Adrenal gland (tissue), 5 donors: ENCODE results near the gene CCDC85C.

Experiments used
- CTCF ChIP-seq, 6 experiments: fragments of 450-650 bp in 4 of 6; fragments of 200-600 bp in 2 of 6; sonication (generic) in 1 of 6; IDR thresholded peaks; 1 replicate in 5 of 6; 2 replicates in 1 of 6; pipeline versions ENCODE4 v1.5.1 to v1.8.0; 2016 to 2021; ENCODE audit warnings: antibody characterized with exemption in 6 of 6, mild to moderate bottlenecking in 2 of 6, moderate library complexity in 1 of 6
- POLR2A ChIP-seq, 2 donors: fragments of 450-650 bp; IDR thresholded peaks; one replicate each; pipeline ENCODE4 v1.6.1; 2017; ENCODE audit warnings: antibody characterized with exemption in 2 of 2, mild to moderate bottlenecking in 2 of 2, moderate library complexity in 1 of 2
- donor health status: DM: no; HTN: no; CAD: no.

DNA sequence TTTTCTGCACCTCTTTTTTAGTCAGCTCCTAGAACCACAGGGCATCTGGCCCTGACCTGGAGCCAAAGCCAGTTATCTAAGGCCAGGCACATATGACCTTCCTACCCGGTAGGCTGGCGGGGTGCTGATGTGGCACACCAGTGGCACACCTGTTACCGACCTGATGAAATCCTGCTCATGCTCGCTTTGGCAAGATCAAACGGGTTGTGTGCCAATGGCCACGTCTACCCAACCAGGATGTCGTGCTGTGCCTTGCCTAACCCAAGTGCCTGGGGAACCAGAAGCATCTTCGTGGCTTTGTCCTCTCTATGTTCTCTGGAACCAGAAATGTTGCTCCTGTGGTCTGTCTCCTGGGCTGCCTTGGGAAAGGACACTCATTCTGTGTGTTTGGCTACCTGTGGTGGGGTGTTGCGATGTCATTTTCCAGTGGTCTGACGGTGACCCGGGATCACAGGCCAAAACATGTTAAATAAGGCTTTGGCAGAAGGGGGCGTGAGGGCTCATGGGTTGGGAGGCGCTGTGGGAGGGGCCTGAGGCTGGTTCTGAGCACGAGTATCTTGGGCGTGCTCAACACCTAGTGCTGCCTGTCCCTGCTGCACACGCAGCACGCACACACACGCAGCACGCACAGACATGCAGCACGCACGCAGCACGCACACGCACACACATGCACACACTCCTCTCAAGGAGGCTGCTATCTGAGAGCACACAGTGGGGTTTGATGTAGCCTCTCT is 94.9 kb downstream of the CCDC85C start:
- TF ChIP-seq CTCF (IDR thresholded peaks at IDR 0.05) (no peak), POLR2A (IDR thresholded peaks at IDR 0.05) (no peak)
